Endothelial cell of umbilical vein (primary cell): ENCODE results near the gene HTR2B. TPM values are rescaled to one million over a fixed set of nuclear protein-coding genes. Genes with fewer than 3 reads are reported as not detected.

Experiments
- BruUV-seq: library from RNA; stranded (reverse); fragments of 400-500 nt; replicated peaks from 2 replicates; lab custom pipeline; 2021; lab: Mats Ljungman, UMichigan
- CTCF ChIA-PET: fragments of 300-600, 350-600 bp; sonication (Branson Sonifier 250); formaldehyde crosslinking; loops from one replicate; lab custom pipeline; 2021; ENCODE audit warnings: antibody characterized with exemption, inconsistent platforms; lab: Charles Lee
- POLR2A ChIA-PET: fragments of 300-600, 350-600 bp; sonication (Branson Sonifier 250); formaldehyde crosslinking; loops from one replicate; lab custom pipeline; 2021; ENCODE audit warnings: antibody characterized with exemption, inconsistent platforms; lab: Charles Lee
- DNase-seq: peaks from one replicate; pipeline ENCODE4 v3.0.0-alpha.2; 2011; ENCODE audit warnings: low read depth, low spot score
- FAIRE-seq: peaks from 2 replicates; lab custom pipeline; 2011; peaks lifted over from hg19 to GRCh38; lab: Jason Lieb, UNC
- H2AFZ ChIP-seq: 2 replicates; pipeline ENCODE4 v1.6.0; 2012; ENCODE audit warnings: low read depth, low read length, control low read depth, inconsistent platforms
- H3K27ac ChIP-seq: 2 replicates; pipeline ENCODE4 v1.5.1; 2011; ENCODE audit warnings: low read depth, mild to moderate bottlenecking, control low read depth, low read length, moderate library complexity; ENCODE audit not compliant: insufficient read depth
- H3K27me3 ChIP-seq, 2 experiments: 2 replicates each; pipeline versions ENCODE4 v1.6.0 to v1.6.1; 2011; ENCODE audit warnings: low read length in 2 of 2, mixed read lengths in 1 of 2; ENCODE audit not compliant: control insufficient read depth in 2 of 2, insufficient read depth in 2 of 2
- H3K36me3 ChIP-seq, 2 experiments: 2 replicates in 1 of 2; 3 replicates in 1 of 2; pipeline ENCODE4 v1.5.1; 2011; ENCODE audit warnings: low read length in 2 of 2, mild to moderate bottlenecking in 1 of 2, moderate library complexity in 1 of 2; ENCODE audit not compliant: control insufficient read depth in 2 of 2, insufficient read depth in 2 of 2; ENCODE audit errors: extremely low read depth in 1 of 2
- H3K4me1 ChIP-seq: 3 replicates; pipeline ENCODE4 v1.5.1; 2011; ENCODE audit warnings: mild to moderate bottlenecking, low read length; ENCODE audit not compliant: control insufficient read depth, insufficient read depth; ENCODE audit errors: extremely low read depth
- H3K4me2 ChIP-seq: 2 replicates; pipeline ENCODE4 v1.6.1; 2011; ENCODE audit warnings: low read length, control low read depth, mixed read lengths; ENCODE audit not compliant: insufficient read depth
- H3K4me3 ChIP-seq, 3 experiments: fragments of 200-600 bp in 1 of 3; sonication (generic), shearing (Covaris generic) in 1 of 3; replicated peaks in 1 of 3; 2 replicates each; pipeline ENCODE4 v1.5.1; 2011 to 2016; ENCODE audit warnings: control low read depth in 3 of 3, low read length in 3 of 3, mild to moderate bottlenecking in 2 of 3, inconsistent platforms in 1 of 3, low read depth in 1 of 3, moderate library complexity in 1 of 3; ENCODE audit not compliant: insufficient read depth in 1 of 3
- H3K79me2 ChIP-seq: 2 replicates; pipeline ENCODE4 v1.6.0; 2012; ENCODE audit warnings: low read length, inconsistent platforms; ENCODE audit not compliant: control insufficient read depth, insufficient read depth
- H3K9ac ChIP-seq: replicated peaks from 2 replicates; pipeline ENCODE3; 2011; ENCODE audit warnings: low read length, control low read depth; ENCODE audit not compliant: insufficient read depth; ENCODE audit errors: extremely low read depth
- H3K9me1 ChIP-seq: replicated peaks from 3 replicates; pipeline ENCODE4 v1.6.0; 2011; ENCODE audit warnings: mild to moderate bottlenecking, low read length; ENCODE audit not compliant: control insufficient read depth, insufficient read depth; ENCODE audit errors: extremely low read depth
- H3K9me3 ChIP-seq: replicated peaks from 2 replicates; pipeline ENCODE4 v1.5.1; 2012; ENCODE audit warnings: low read length, inconsistent platforms; ENCODE audit not compliant: control insufficient read depth, insufficient read depth
- H4K20me1 ChIP-seq: replicated peaks from 2 replicates; pipeline ENCODE3; 2011; ENCODE audit warnings: mild to moderate bottlenecking, low read length; ENCODE audit not compliant: control insufficient read depth, insufficient read depth; ENCODE audit errors: extremely low read depth
- CTCF ChIP-seq, 2 donors: IDR thresholded peaks; 1 replicate in 1 of 2; 2 replicates in 1 of 2; pipeline ENCODE4 v1.5.1; 2011; ENCODE audit warnings: low read length in 2 of 2, mild to moderate bottlenecking in 2 of 2, moderate library complexity in 2 of 2, control low read depth in 1 of 2, inconsistent platforms in 1 of 2, low read depth in 1 of 2; ENCODE audit not compliant: insufficient read depth in 1 of 2; ENCODE audit errors: extremely low read depth in 1 of 2
- EZH2 ChIP-seq: IDR thresholded peaks from 2 replicates; pipeline ENCODE4 v1.6.1; 2012; ENCODE audit warnings: borderline replicate concordance, low read depth, mild to moderate bottlenecking, moderate library complexity, low read length, inconsistent platforms; ENCODE audit not compliant: severe bottlenecking
- FOS ChIP-seq: IDR thresholded peaks from 2 replicates; pipeline ENCODE4 v1.6.1; 2011; ENCODE audit warnings: mild to moderate bottlenecking, low read length, moderate library complexity, borderline replicate concordance; ENCODE audit not compliant: insufficient read depth
- GATA2 ChIP-seq: IDR thresholded peaks from 2 replicates; pipeline ENCODE4 v1.7.0; 2011; ENCODE audit warnings: low read depth, mild to moderate bottlenecking, moderate library complexity, mixed read lengths, low read length; ENCODE audit not compliant: insufficient read length, insufficient read depth
- JUN ChIP-seq: IDR thresholded peaks from 2 replicates; pipeline ENCODE4 v1.6.1; 2011; ENCODE audit warnings: borderline replicate concordance, low read depth; ENCODE audit not compliant: insufficient read length, insufficient read depth
- MAX ChIP-seq: IDR thresholded peaks from 2 replicates; pipeline ENCODE4 v1.6.1; 2011; ENCODE audit not compliant: insufficient read depth, insufficient read length
- MYC ChIP-seq: IDR thresholded peaks from one replicate; pipeline ENCODE4 v1.6.1; 2011; ENCODE audit warnings: mild to moderate bottlenecking, low read depth, low read length
- POLR2A ChIP-seq: IDR thresholded peaks from 2 replicates; pipeline ENCODE4 v1.6.1; 2012; ENCODE audit warnings: low read depth, mild to moderate bottlenecking, control low read depth, low read length
- POLR2AphosphoS5 ChIP-seq: IDR thresholded peaks from 2 replicates; pipeline ENCODE4 v1.6.1; 2012; ENCODE audit warnings: low read depth, mild to moderate bottlenecking, control low read depth, low read length, moderate library complexity; ENCODE audit not compliant: insufficient read depth
- dilution Hi-C: fragments of 300-500 bp; cut with MboI; formaldehyde crosslinking; loops from one replicate; pipeline ENCODE4 v1.15.0; 2019; ENCODE audit warnings: low sequenced_read_pairs; ENCODE audit not compliant: extremely low pct_ligation_motif_present
- intact Hi-C: fragments of 100-400 bp; cut with micrococcal nuclease; formaldehyde crosslinking; loops from one replicate; pipeline ENCODE4 v1.10.0; 2022
- polyA plus RNA-seq, 4 experiments: library from polyadenylated mRNA; depleted of rRNA in 3 of 4; stranded (reverse) in 3 of 4; unstranded in 1 of 4; fragments of >200 nt; gene quantifications; 2 replicates each; pipeline versions ENCODE4 v1.2.1 to v1.2.3, GENCODE V29; 2011 to 2012; ENCODE audit warnings: missing spikeins in 1 of 4
- total RNA-seq: library from RNA; stranded (reverse); gene quantifications from 2 replicates; pipeline ENCODE4 v1.2.3, GENCODE V29; 2021

The HTR2B gene
- total and polyA plus RNA-seq, 2 donors (not counting 3 experiments of a cell fraction or from before 2014, with no cell fraction given): 0.88 to 0.93 TPM

GRCh38 chr2:231170055-231170454 lies 45.2 kb upstream of the HTR2B start:
- Histone ChIP-seq H2AFZ (no peak overlapping the region), H3K4me3 (no peak overlapping the region), H3K9ac (no peak overlapping the region), H3K27ac (no peak overlapping the region), H3K36me3 (peaks cover 5 to 23% of the 10 kb centered on the region in 2 experiments), H3K9me3 (no peaks in the 10 kb centered on the region), H3K4me1 (peaks cover 51% of the 10 kb centered on the region), H3K79me2 (no peaks in the 10 kb centered on the region), H3K4me2 (no peak overlapping the region), H3K9me1 (no peaks in the 10 kb centered on the region), H4K20me1 (no peaks in the 10 kb centered on the region), H3K27me3 (no peaks in the 10 kb centered on the region)
- ChIA-PET POLR2A (no interaction called here), CTCF (interaction anchor here (1.4 to 1.7 kb wide), 3 partner anchors 23 to 59 kb away, joined by 3 to 4 read pairs (median 4); no protein-coding TSS in a partner anchor)
- intact Hi-C loops: no loop called here
- dilution Hi-C loops: no loop called here
- no peak for DNase-seq
- FAIRE-seq: no peak
- TF ChIP-seq EZH2: no peak
- TF ChIP-seq MAX: no peak
- no peak for TF ChIP-seq FOS
- TF ChIP-seq POLR2A: no peak
- no peak for TF ChIP-seq POLR2AphosphoS5
- no peak for TF ChIP-seq CTCF (IDR thresholded peaks at IDR 0.05; ENCODE audit: extremely low read depth in 1 of 2, insufficient read depth in 1 of 2, low read depth in 1 of 2, low read length in 2 of 2)
- no peak for TF ChIP-seq JUN
- TF ChIP-seq GATA2: no peak
- no peak for TF ChIP-seq MYC
- BruUV-seq: no TSS peak
